GM12892 (cell line): ENCODE data around the gene ANXA3.
"Not testable (repeated sequence)": the region's sequence is repeated elsewhere in the genome, so short reads cannot be mapped to it uniquely, and the experiment has no call there.

Source experiments
- DNase-seq: peaks from one replicate; pipeline ENCODE4 v3.0.0; 2011; ENCODE audit not compliant: insufficient read length
- FAIRE-seq: peaks from 2 replicates; lab custom pipeline; 2011; peaks lifted over from hg19 to GRCh38; lab: Jason Lieb, UNC
- POLR2A ChIP-seq: IDR thresholded peaks from 2 replicates; pipeline ENCODE4 v1.6.1; 2011; ENCODE audit warnings: low read depth, low read length, control low read depth
- POLR2AphosphoS5 ChIP-seq: IDR thresholded peaks from 2 replicates; pipeline ENCODE4 v1.6.1; 2011; ENCODE audit warnings: low read depth, low read length, control low read depth
- TAF1 ChIP-seq: IDR thresholded peaks from 2 replicates; pipeline ENCODE4 v1.6.1; 2011; ENCODE audit warnings: low read depth, mild to moderate bottlenecking, control low read depth, low read length, borderline replicate concordance

Gene ANXA3

DNA sequence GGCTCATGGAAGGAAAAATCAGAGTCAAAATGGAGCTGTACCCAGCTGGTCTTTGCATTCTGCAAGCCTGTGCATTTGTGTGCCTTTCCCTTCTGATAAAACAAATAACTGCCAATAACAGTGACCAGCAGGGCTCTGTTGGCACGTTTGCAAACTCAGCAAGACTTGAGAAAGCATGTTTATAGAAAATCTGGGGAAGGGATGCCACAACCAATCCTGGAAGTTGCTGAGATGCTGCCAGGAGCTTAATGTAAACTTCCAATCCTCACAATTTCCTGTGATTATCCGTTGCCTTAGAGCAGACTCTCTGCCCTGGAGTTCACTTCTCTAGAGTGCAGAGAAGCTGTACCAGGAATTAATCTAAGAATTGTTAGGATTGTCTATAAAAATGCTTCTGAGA is 6.9 kb upstream of the ANXA3 start:
- no peak for TF ChIP-seq POLR2A
- no peak for TF ChIP-seq TAF1
- no peak for TF ChIP-seq POLR2AphosphoS5
- no peak for DNase-seq
- FAIRE-seq, result no peak

DNA sequence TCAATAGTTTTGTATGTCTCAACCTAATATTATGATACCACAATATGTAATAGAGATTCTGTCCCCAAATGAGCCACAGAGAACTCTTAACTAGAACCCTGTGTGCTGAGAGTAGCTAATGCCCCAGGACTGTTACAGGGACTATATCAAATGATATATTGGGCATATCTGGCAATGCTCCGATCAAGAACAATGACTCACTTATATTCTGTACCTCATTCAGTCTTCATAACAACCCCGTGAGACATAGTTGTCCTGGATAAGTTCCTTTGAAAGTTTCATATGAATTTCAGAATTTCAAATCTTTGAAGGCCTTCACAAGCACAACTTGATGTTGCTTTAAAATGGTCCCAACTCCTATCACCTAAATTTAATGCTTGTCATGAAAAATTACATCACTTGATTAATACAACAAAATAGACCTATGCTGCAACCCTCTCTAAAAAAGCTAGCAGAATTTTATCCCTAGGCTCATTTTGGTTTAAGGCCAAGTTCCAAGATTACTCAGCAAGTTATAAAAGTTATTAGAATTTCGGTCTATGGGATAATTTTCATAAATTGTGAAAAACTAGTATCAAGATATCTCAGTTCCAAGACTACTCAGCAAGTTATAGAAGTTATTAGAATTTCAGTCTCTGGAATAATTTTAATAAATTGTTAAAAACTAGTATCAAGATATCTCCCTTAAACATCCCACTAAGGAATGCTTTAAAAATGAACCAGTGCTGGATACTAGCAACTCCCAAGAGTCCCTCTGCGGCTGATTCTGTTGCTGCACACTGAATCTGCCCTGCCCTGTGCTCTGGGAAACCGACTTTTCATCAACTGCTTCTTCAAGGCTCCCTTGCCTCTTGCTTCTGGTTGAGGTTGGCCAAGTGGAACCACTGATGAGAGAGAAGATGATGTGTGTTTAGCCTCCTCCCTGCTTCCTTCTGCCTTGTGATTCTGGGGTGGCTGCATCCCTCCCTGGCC is 6.0 kb upstream of the ANXA3 start:
- no peak for FAIRE-seq
- DNase-seq, result no peak
- TF ChIP-seq POLR2AphosphoS5 (no peak), POLR2A (no peak), TAF1 (no peak)

DNA sequence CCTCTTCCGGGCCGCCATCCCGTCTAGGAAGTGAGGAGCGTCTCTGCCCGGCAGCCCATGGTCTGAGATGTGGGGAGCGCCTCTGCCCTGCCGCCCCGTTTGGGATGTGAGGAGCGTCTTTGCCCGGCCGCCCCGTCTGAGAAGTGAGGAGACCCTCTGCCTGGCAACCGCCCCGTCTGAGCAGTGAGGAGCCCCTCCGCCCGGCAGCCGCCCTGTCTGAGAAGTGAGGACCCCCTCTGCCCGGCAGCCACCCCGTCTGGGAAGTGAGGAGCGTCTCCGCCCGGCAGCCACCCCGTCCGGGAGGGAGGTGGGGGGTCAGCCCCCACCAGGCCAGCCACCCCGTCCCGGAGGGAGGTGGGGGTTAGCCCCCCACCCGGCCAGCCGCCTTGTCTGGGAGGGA is 3.7 kb upstream of the ANXA3 start:
- FAIRE-seq, result not testable (repeated sequence)

DNA sequence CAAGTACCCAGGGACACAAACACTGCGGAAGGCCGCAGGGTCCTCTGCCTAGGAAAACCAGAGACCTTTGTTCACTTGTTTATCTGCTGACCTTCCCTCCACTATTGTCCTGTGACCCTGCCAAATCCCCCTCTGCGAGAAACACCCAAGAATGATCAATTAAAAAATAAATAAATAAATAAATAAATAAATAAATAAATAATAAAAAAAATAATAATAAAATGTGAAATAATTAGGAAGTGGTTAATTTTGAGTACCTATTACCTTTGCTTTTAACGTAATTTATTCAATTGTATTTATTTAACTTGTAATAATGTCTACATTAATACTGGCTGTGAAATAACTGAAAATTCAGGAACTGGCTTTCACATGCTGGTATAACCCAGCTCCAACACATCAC is 2.7 kb upstream of the ANXA3 start:
- not testable (repeated sequence) for DNase-seq, FAIRE-seq

More for the DNA sequence above, 3.7 kb upstream of the ANXA3 start:
- DNase-seq, result not testable (repeated sequence)

DNA sequence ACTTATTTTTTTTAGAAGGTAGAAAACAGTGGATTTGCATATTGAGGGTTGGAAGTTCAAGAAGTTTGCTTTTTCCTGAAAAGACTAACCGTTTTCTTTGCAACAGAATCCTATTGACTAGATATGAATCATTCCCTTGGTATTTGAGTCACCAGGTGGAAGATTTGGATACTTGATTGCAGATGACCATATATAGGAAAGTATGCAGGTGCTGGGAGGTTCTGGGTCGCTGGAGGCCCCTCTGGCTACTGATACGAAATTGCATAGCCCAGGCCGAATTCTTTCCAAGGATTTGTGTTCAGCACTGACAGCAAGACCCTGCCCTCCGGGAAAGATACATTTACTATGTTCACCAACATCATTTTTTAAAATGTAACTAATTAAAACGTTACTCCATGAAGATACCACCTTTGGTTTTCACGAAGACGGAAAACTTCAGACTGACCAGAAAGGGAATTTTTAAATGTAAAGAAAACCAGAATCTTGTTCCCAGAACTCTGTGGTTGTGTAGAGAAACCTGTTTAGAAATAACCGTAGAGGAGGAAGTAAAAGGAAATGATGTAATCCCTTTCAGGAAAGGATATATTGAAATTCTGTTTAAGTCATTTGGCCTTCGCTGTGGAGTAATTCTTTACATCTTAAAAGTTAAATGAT is 946 bp downstream of the ANXA3 start:
- no peak for DNase-seq
- no peak for TF ChIP-seq POLR2AphosphoS5
- TF ChIP-seq TAF1, result no peak

DNA sequence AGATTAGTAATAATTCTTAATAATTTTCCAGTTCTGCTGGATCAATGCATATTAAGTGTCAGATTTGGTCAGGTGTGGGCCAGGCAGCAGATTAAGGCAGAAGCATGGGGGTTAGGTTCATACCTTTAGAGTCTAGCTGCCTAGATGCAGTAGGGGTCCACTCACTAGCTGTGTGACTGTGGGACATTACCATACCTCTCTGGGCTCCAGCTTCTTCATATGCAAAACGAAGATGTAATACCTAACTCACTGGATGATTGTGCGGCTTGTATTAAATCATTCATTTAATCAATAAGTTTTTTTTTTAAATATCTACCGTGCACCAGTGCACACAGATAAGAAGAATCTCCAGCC is 1.4 kb downstream of the ANXA3 start:
- no peak for TF ChIP-seq POLR2A
- no peak for FAIRE-seq
- no peak for DNase-seq

More for the DNA sequence above, 946 bp downstream of the ANXA3 start:
- FAIRE-seq, result no peak

DNA sequence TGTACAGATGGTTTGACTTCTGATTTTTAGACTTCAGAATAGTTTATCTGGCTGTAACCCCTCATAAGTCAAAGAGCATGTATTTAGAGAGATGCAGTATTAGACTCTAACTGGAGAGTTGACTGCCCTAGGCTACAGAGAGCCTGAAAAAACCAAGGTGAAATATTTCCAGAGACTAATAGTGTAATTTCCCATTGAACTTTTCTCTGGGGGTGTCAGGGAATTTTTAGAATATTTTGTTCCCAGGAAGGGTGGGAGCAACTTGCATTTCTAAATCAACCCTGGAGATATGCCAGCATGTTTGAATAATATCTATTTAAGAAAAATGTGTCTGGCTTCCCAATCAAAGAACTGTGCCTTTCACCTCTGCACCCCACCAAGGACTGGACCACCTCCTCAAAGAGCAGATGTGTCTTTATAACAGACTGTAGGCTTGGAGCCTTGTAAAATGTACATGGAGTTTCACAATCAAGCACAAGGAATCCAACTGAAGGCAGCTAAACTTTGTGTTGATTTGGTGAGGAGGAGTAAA is 2.0 kb downstream of the ANXA3 start:
- FAIRE-seq, result no peak

DNA sequence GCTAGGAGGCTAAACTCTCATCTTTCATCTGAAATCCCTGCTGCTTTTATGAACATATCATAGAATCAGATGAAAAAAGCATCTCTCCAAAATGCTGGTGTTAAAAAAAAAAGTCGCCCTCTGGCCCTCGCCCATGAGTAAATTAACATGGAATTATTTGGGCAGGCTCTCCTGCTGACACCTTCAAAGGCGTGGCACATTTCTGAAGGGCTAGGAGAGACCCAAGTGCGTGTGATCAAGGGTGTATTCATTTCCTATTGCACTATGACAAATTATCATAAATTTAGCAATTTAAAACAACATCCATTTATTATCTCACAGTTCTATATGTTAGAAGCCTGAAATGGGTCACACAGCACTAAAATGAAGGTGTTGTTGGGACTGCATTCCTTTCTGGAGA is 5.1 kb downstream of the ANXA3 start:
- no peak for DNase-seq
- TF ChIP-seq TAF1 (no peak), POLR2AphosphoS5 (no peak), POLR2A (no peak)
- no peak for FAIRE-seq

More for the DNA sequence above, 2.0 kb downstream of the ANXA3 start:
- TF ChIP-seq POLR2AphosphoS5, result no peak
- no peak for TF ChIP-seq TAF1
- TF ChIP-seq POLR2A, result no peak
- DNase-seq, result no peak

DNA sequence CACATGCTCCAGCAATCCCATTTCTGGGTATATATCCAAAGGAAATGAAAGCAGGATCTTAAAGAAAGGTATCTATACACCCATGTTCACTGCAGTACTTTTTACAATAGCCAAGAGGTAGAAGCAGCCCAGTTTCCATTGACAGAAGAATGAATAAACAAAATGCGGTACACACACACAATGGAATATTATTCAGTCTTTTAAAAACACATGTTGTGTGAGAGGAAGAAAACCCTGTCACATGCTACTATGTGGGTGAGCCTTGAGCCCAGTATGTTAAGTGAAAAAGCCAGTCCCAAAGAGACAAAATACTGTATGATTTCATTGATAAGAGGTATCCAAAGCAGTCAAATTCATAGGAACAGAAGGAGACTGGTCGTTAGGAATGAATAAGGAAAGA is 6.3 kb downstream of the ANXA3 start:
- TF ChIP-seq POLR2A, result no peak
- TF ChIP-seq TAF1, result no peak
- TF ChIP-seq POLR2AphosphoS5, result no peak
- FAIRE-seq, result no peak

DNA sequence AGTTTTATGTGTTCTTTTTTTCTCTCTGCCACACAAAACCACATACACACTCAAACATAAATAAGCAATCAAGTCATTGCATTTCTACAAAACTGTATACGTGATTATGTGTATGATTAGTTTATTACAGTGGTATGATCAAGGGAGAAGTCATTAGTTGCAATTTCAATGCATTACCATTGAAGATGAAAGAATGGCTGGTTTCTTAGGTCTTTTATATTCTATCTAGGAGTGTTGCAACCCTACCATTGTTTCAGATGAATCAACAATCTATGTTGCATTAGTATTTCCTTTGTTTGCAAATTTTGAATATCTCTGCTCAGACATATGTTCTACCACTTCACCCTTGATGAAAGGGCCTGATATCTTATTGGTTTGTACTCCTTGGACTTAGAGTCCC is 6.8 kb downstream of the ANXA3 start:
- FAIRE-seq (no peak), DNase-seq (no peak)
- TF ChIP-seq POLR2AphosphoS5 (no peak), TAF1 (no peak), POLR2A (no peak)

More for the DNA sequence above, 6.3 kb downstream of the ANXA3 start:
- DNase-seq, result no peak

DNA sequence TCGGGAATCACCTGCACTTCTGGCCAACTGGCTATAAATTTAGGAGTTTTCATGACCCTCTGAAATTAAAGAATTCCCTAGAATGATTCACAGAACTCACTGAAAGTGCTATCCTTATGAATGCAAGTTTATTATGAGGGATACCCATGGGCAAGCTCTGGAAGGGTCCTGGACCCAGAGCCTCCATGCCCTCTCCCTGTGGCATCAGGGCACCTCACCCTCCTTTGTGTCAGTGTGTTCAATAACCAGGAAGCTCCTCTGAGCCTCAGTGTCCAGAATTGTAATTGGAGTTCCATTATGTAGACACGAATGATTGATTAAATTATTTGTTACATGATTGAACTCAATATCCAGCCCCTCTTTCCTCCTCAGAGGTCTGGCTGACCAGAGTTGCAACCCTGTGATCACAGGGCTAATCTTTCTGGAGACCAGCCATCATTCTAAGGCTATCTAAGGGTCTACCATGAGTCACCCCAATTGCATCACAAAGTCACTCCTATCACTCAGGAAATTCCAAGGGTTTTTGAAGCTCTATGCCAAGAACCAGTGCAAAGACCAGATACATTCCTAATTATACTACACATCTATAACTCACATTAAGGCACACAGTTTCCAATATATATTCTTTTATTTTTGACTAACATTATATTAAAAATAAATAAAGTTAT is 8.9 kb downstream of the ANXA3 start:
- FAIRE-seq (no peak), DNase-seq (no peak)
- no peak for TF ChIP-seq POLR2AphosphoS5
- TF ChIP-seq TAF1, result no peak
- no peak for TF ChIP-seq POLR2A
